ENCODE results near the gene SMIM9.

DNA sequence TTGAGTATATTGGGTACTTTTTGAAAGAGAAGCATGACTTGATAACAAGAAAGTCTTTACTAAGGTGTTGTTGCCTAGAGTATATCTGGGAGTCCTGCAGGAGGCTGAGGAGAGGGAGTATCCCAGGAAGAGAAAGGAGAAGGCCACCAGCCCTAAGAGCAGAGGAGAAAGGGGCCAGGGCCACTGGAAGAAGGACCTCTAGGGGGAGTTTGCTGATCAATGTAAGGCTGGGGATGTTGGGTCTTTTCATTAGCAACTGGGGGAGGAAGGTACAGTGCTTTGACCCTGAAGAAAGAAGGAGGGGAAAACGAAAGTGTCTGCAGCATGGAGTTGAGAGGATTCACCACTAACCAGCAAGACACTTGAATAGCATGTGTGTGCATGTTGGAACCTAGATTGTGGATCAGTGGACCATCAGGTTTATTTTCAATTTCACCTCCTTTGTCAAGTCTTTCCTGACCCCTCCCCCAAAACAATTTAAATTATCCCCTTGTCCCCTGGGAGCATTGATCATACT is 4.5 kb downstream of the SMIM9 start:
- TF ChIP-seq CTCF (IDR thresholded peaks at IDR 0.05; ENCODE audit: insufficient read depth, low read length) (no peak), POLR2AphosphoS5 (IDR thresholded peaks at IDR 0.05; ENCODE audit: low read depth) (no peak)

Data from HL-60 (cell line).